Uterus (tissue), 2 donors: ENCODE measurements around the gene GMPR.

ENCODE experiments used
- CTCF ChIP-seq, 4 experiments: fragments of 200-600 bp in 2 of 4; fragments of 450-650 bp in 2 of 4; sonication (generic) in 2 of 4; IDR thresholded peaks; one replicate each; pipeline ENCODE4 v1.5.1; 2016 to 2019; ENCODE audit warnings: antibody characterized with exemption in 4 of 4, mild to moderate bottlenecking in 2 of 4, moderate library complexity in 1 of 4
- POLR2A ChIP-seq, 2 donors: fragments of 450-650 bp; IDR thresholded peaks; one replicate each; pipeline ENCODE4 v1.6.1; 2016; ENCODE audit warnings: antibody characterized with exemption in 2 of 2, mild to moderate bottlenecking in 1 of 2, moderate library complexity in 1 of 2

DNA sequence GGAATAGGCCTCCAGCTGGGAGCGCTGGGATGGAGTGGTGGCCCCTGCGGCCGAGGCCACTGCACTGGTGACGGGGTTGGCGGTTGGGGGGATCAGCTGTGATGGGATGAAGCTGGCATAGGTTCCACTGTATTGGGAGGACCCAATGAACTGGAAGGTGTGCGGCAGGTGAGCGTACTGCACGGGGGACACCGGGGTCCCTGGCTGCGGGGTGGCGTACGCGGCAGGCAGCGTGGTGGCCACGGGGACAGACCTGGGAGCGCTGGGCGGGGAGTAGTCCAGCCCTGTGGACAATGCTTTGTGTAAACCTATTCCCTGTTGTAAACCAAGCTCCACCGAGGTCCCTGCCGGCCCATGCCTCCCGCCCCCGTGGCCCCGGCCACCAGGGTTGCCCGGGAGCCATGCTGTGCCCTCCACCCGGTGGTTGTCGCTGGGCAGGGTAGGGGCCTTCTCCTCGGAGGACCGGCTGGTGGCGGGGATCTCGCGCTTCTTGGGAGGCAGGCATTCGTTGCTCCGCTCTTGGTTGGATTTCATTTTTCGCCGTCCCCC lies 89.5 kb downstream of the GMPR start:
- TF ChIP-seq CTCF (IDR thresholded peaks at IDR 0.05) (no peak), POLR2A (IDR thresholded peaks at IDR 0.05) (no peak)
